Measurements from ENCODE around the gene NOTCH1. TPM values are rescaled to one million over a fixed set of nuclear protein-coding genes. Genes with fewer than 3 reads are reported as not detected.

Gene NOTCH1
- 0.15 and 0.32 TPM in 2 replicates for polyA plus RNA-seq
- polyA minus RNA-seq: 1.9 and 2.9 TPM in 2 replicates

- H4K20me1 ChIP-seq (ENCODE audit: insufficient read depth): no peaks in the 10 kb centered on the region
- H3F3A ChIP-seq (ENCODE audit: insufficient read depth, low read length, poor library complexity, severe bottlenecking): no peaks in the 10 kb centered on the region
- no peaks in the 10 kb centered on the region for H3K9me3 ChIP-seq (ENCODE audit: low read length)
- TF ChIP-seq REST (IDR thresholded peaks at IDR 0.05; ENCODE audit: borderline replicate concordance): no peak
- TF ChIP-seq EP300 (conservative IDR thresholded peaks at IDR 0.05; ENCODE audit: poor library complexity, severe bottlenecking): no peak
- no peak for TF ChIP-seq EZH2 (IDR thresholded peaks at IDR 0.05; ENCODE audit: borderline replicate concordance, insufficient read depth, low read length, poor library complexity, severe bottlenecking)
- TF ChIP-seq RAD21 (conservative IDR thresholded peaks at IDR 0.05): no peak
- TF ChIP-seq POLR2AphosphoS5 (IDR thresholded peaks at IDR 0.05): no peak
- TF ChIP-seq SMC3 (conservative IDR thresholded peaks at IDR 0.05; ENCODE audit: poor library complexity): no peak
- no peak for TF ChIP-seq MXI1 (conservative IDR thresholded peaks at IDR 0.05; ENCODE audit: poor library complexity, severe bottlenecking)
- TF ChIP-seq TAF1 (IDR thresholded peaks at IDR 0.05; ENCODE audit: low read depth): no peak
- TF ChIP-seq CTCF (IDR thresholded peaks at IDR 0.05; ENCODE audit: poor library complexity, severe bottlenecking): no peak
- no peak within 1 kb of the TSS for H2AFZ ChIP-seq (ENCODE audit: low read depth, low read length)
- peak within 1 kb of the TSS; percentile 76 for H3K4me2 ChIP-seq (ENCODE audit: low read length)
- H3K79me2 ChIP-seq (replicated peaks; ENCODE audit: insufficient read depth, low read length): peaks cover 38% of the 10 kb centered on the region
- H3K27me3 ChIP-seq (ENCODE audit: insufficient read depth, low read depth, low read length): peaks cover 27% of the 10 kb centered on the region
- peak within 1 kb of the TSS; percentile 41 for H3K9ac ChIP-seq (ENCODE audit: low read length)
- no peaks in the 10 kb centered on the region for H3K36me3 ChIP-seq (ENCODE audit: insufficient read depth, low read length)
- H3K4me3 ChIP-seq (ENCODE audit: low read length): peak within 1 kb of the TSS; percentile 64
- H3K27ac ChIP-seq (ENCODE audit: low read length): no peak within 1 kb of the TSS
- H3K9me2 ChIP-seq (ENCODE audit: insufficient read depth, low read length): no peaks in the 10 kb centered on the region
These were observed at the start of gene NOTCH1 for GRCh38 chr9:136545965-136546696. NOTCH1 (minus strand) TSS chr9:136546048; CDS start chr9:136545786, 262 bp downstream.

GRCh38 chr9:136594492-136594891 is 48.6 kb upstream of the NOTCH1 start:
- no peak overlapping the region for H3K4me2 ChIP-seq (ENCODE audit: low read length)
- H3K9me2 ChIP-seq (ENCODE audit: insufficient read depth, low read length): no peaks in the 10 kb centered on the region
- no peaks in the 10 kb centered on the region for H3K27me3 ChIP-seq (ENCODE audit: insufficient read depth, low read depth, low read length)
- no peaks in the 10 kb centered on the region for H3K9me3 ChIP-seq (ENCODE audit: low read length)
- no peaks in the 10 kb centered on the region for H3F3A ChIP-seq (ENCODE audit: insufficient read depth, low read length, poor library complexity, severe bottlenecking)
- H3K79me2 ChIP-seq (replicated peaks; ENCODE audit: insufficient read depth, low read length): no peaks in the 10 kb centered on the region
- H3K4me3 ChIP-seq (ENCODE audit: low read length): no peak overlapping the region
- TF ChIP-seq TAF1 (IDR thresholded peaks at IDR 0.05; ENCODE audit: low read depth): no peak
- no peak for TF ChIP-seq REST (IDR thresholded peaks at IDR 0.05; ENCODE audit: borderline replicate concordance)
- no peak for TF ChIP-seq EZH2 (IDR thresholded peaks at IDR 0.05; ENCODE audit: borderline replicate concordance, insufficient read depth, low read length, poor library complexity, severe bottlenecking)
- no peak for TF ChIP-seq EP300 (conservative IDR thresholded peaks at IDR 0.05; ENCODE audit: poor library complexity, severe bottlenecking)
- no peak for TF ChIP-seq SMC3 (conservative IDR thresholded peaks at IDR 0.05; ENCODE audit: poor library complexity)
- TF ChIP-seq RAD21 (conservative IDR thresholded peaks at IDR 0.05): no peak
- TF ChIP-seq CTCF (IDR thresholded peaks at IDR 0.05; ENCODE audit: poor library complexity, severe bottlenecking): no peak
- no peak for TF ChIP-seq POLR2AphosphoS5 (IDR thresholded peaks at IDR 0.05)
- no peak for TF ChIP-seq MXI1 (conservative IDR thresholded peaks at IDR 0.05; ENCODE audit: poor library complexity, severe bottlenecking)
- H3K9ac ChIP-seq (ENCODE audit: low read length): no peak overlapping the region
- H3K27ac ChIP-seq (ENCODE audit: low read length): no peak overlapping the region
- no peaks in the 10 kb centered on the region for H3K36me3 ChIP-seq (ENCODE audit: insufficient read depth, low read length)
- H2AFZ ChIP-seq (ENCODE audit: low read depth, low read length): no peak overlapping the region
- no peaks in the 10 kb centered on the region for H4K20me1 ChIP-seq (ENCODE audit: insufficient read depth)
